SIG-M5 treated with dmso at 0.1 percent for 504 hours (cell line): Measurements from ENCODE around the gene CCNE1.

Experiments
- DNase-seq: peaks from one replicate; lab custom pipeline; 2025; ENCODE audit not compliant: unreplicated experiment; lab: John Stamatoyannopoulos, UW

CCNE1 gene

DNA sequence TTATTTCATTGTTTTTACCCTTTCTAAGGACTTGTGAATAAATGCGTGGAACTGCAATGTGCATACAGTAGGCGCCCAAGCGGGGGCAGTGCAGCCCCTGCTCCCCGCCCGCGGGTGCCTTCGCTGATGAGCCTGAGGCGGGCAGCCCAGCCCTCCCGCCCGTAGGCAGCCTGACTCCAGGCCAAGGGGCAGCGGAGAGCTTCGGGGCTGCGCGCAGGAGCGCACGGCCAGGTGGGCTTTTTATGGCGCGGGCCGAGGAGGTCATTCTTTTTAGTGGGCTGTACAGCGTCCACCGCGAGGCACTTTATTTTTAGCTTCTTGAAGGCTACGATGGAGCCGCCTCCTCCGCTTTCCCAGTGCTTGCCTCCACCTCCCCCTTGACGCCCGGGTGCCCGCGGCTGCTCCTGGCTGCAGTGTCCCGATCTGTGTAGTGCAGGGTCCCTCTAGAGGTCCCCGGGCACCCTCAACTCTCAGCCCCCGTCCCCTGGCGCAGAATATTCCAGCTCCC, 60.5 kb downstream of the CCNE1 start:
- no peak for DNase-seq

DNA sequence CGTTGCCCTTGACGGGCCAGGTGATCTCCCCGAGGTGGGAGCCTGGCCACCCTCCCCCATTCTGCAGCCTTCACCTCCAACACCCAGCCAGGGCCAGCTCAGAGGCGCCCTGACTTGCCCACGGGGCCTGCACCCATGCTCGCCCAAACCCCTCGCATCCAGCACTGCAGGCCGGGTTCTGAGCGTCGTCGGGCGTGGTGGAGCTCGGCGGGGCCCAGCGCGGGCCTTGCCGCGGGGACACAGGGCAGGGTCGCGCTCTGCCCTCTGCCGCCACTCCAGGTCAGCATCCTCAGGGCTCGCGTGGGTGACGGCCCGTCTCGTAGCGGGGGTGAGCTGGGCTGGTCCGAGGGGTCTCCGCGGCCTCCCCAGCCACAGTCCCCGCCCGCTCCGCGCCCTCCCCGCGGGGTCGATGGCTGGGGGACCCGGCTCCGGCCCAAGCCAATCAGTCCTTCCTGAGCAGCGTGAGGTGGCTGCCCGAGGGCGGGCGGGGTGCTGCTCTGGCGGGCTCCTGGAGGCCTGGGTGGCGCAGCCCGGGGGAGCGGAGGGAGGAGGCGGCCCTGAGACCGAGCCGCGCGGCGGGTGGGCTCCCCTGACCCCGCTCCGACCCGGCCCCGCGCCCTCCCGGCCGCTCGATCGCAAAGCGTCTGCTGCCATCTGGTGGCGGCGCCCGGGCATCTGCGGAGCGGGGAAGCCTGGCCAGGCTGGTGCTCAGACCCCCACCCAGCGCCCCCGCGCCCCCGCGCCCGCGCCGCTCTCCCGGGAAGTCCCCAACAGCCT, 61.4 kb downstream of the CCNE1 start:
- DNase-seq: no peak
